GM21528 (cell line): Measurements from ENCODE around the gene ALOX5.
A peak's percentile ranks its signal among the peaks of the same experiment; 100 is the strongest.

Experiments used
- ATAC-seq: cut with Tn5 transposase; IDR thresholded peaks from one replicate; pipeline ENCODE4 v1.9.1; 2021; ENCODE audit warnings: mild to moderate bottlenecking, moderate library complexity; ENCODE audit not compliant: unreplicated experiment, low FRiP score

The ALOX5 gene

DNA sequence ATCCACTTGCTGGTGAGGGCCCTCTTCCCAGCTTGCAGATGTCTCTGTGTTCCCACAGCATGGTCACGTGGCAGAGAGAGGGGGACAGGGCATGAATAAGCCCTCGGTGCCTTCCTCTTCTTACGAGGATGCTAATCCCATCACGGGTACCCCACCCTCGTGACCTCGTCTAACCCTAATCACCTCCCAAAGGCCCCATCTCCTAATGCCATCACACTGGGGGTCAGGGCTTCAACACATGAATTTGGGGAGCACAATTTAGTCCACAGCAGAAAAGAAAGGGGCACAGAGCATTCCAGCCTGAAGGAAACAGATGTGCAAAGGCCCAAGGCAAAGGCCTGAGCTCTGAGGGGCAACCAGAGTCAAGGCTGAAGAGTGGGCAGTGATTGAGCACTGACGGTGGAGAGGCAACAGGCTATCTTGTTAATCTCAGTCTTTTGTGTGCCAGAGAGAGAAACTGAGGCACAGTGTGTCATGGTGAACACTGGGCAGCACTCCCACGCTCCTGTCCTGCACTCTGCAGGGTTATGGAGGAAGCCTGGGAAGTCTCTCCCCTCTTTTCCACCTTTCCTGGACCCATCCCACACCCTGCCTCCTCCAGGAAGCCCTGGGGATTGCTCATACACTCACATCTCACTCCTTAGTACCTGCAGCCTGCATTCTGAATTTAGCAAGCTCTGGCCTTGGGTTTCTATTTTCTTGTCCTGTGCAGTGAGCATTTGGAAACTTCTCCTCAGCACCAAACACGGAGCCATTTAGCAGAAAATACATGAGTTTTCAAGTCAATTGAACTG, 49.0 kb downstream of the ALOX5 start:
- ATAC-seq: no peak

DNA sequence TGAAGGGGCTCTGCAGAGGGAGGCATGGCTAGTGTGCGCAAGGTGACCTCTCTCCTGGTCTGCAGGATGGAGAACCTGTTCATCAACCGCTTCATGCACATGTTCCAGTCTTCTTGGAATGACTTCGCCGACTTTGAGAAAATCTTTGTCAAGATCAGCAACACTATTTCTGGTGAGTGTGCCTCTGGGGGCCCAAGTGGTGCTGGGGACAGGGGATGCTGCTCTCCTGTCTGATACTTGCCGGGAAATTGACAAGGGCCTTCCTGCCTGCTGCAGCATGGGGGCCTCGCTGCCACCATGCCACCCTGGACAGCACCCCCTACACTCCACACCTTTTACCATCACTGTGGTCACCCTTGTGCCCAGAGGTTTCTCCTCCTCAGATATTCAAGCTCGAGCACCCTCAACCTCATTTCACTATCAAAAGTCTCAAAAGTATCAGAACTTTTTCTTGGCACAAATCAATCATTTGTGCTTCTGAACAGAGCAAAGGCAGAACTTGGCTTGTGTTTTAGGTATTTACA, 50.0 kb downstream of the ALOX5 start:
- ATAC-seq: no peak

DNA sequence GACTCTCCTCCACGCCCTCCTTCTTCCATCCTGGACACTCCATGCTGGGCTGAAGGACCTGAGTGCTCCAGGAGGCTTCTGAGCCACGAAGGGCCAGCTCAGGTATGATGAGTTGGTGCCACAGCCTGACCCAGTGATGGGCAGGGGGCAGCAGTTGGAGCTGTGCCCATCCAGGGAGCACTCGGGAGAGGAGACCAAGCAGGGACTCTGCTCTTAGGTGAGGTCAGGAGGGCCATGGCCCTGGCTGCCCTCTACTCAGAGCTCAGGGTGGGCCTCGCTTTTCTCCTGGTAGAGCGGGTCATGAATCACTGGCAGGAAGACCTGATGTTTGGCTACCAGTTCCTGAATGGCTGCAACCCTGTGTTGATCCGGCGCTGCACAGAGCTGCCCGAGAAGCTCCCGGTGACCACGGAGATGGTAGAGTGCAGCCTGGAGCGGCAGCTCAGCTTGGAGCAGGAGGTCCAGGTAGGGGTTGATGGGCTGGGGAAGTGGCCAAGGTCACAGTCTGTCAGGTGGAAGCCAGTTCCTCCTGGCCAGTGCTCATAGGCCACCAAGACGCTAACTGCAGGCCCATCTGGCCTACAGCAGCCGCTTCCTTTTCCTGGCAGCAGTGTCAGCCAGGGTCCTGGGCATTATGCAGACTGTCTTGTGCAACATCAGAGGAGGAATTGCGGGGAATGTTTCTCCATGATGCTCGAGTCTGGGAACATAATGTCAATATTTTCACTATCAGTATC, 50.8 kb downstream of the ALOX5 start:
- ATAC-seq: no peak

DNA sequence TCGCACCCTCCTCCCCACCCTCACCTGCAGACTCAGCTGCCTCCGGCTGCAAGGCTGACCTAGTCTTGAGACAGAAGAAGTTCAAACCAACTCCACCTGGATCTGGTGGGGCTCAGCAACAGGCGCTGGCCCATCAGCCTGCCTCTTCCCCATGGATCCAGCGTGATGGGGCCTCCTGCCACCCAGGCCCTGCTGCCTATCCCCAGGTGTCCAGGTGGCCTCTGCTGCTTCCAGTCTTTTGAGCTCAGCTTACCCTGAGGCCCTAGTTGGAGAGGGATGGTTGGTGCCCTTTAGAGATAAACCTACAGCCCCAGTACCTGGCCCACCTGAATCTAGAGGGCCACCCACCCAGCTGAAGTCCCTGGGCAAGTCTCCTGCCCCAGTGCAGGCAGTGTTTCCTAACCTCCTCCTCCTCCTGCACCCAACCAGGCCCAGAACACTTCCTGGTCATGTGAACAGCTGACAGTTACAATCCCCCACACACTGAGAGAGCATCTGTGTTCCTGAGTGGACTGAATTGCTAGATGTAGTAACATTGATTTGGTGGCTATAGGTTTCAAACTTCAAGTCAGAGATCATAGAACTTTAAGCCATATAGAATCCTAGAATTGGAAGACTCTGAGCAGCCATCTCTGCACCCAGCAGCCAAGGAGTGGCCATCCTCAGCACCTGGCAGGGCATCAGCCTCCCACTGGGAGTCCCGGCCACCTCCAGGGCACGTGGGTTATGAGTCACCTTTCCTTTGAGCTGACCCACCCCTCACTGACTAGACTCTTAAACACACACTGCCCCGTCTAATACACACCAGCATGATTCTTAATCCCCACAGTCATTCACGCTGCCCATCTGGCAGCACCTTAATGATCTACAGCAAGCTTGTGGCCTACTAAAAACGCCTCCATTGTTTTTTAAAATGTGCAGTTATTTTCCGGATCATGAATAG, 51.9 kb downstream of the ALOX5 start:
- no peak for ATAC-seq

DNA sequence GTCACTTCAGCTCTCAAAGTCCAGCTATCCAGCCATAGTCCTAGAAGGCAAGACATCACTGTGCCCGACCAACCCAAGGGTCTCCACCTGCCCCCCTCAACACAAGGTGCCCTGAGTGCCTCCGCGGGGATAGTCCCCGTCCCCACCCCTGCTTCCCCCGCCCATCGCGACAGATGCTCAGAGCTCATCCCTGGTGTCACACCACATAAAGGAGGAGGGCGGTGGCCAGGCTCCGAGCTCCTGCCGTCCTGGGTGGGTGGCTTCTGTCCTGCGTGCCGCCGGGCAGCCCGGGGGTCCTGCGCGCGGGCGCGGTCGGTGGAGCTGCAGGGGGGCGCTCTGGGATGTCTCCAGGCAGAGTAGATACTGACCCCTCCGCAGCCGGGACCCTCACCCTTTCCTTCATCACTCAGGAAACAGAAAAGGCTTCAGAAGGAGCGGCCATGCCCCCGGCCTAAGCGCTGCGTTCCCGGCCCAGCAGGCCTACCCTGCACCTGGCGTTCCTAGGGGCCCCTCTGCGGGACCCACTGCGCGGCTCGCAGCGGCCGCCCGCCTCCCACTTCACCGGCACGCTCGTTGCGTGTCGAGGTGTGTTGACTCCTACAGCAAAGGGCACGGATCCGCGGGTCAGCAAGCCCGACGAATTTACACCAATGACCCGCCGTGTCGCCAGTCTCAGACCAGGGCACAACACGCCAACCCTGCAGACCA, 53.4 kb downstream of the ALOX5 start:
- no peak for ATAC-seq

DNA sequence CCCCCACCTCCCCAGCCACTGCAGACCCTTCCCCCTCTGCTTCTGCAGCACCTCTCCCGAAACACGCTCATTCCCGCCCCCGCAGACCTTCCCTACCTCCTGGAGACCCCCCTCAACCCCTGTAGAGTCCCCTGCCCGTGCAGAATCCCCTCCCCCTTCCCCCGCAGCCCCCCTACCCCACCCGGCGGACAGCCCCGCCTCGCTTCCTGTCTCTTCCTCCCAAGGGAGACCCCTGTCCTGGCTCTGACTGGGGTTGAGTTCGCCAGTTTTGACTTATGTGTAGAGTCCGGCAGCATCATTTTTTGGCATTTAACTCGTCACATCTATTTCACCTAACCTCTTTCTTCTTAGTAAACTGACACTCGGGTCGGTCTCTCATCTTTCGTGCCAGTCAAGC, 54.0 kb downstream of the ALOX5 start:
- ATAC-seq: no peak

DNA sequence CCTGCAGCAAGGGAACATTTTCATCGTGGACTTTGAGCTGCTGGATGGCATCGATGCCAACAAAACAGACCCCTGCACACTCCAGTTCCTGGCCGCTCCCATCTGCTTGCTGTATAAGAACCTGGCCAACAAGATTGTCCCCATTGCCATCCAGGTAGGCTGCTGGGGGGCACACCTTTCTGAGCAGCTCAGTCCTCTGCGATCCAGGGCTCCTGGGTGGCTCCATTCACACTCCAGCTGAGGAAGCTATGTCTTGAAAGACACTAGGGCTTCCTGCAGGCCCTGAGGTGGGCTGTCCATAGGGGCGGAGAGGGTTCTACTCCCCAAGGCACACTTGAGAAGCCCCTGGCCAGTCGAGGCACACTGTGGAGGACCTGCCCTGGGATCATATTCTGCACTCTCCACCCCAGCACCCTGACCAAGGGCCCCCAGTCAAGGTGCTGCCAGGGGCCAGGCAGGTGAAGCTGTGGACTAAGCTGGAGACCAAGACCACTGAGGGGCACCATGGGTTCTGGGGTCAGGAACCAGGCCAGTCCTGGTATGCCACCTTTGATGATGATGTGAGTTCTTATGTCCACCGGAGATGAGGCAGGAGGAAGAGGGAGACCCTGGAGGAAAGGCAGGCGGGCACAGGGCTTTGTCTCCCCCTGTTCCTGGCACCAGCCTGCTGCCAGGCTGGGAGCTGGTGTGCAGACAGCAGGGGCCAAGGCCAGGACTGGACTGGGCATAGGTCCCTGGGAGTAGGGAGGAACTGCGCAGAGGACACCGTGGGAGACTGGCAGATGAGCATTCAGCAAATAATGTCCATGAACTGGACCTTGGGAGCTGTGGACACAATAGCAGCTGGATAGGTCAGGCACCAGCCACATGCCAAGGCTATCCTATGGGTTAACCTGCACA, 54.8 kb downstream of the ALOX5 start:
- ATAC-seq: no peak

DNA sequence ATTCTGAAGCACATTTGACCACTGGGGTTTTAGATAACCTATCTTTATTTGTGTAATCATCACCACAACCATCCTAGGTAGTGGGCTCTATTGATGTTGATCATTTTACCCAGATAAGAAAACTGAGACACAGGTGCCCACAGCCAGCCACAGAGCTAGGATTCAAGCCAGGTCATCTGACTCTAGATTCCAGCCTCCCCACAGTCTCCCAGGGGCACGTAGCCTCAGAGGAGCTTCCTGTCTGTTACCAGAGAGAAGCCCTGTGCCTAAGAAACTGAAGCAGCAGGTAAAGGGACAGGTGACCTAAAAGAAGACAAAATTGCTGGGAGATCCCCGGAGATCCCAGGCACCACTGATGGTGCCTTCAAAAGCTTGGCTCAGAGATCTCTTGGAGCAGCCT, 55.8 kb downstream of the ALOX5 start:
- ATAC-seq: no peak

DNA sequence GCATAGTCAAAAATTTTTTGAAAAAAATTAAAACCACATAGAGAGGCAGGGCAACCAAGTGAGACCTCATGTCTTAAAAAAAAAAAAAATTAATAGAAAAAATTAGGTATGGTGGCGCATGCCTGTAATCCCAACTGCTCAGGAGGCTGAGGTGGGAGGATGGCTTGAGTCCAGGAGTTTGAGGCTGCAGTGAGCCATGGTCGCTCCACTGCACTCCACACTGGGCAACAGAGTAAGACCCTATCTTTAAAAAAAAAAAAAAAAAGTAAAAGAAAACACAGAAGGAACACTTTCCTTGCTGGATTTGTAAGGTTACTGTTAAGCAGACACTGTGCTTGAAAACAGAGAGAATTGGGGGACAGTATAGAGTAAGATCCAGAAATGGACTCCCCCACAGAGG, 58.1 kb downstream of the ALOX5 start:
- no peak for ATAC-seq

DNA sequence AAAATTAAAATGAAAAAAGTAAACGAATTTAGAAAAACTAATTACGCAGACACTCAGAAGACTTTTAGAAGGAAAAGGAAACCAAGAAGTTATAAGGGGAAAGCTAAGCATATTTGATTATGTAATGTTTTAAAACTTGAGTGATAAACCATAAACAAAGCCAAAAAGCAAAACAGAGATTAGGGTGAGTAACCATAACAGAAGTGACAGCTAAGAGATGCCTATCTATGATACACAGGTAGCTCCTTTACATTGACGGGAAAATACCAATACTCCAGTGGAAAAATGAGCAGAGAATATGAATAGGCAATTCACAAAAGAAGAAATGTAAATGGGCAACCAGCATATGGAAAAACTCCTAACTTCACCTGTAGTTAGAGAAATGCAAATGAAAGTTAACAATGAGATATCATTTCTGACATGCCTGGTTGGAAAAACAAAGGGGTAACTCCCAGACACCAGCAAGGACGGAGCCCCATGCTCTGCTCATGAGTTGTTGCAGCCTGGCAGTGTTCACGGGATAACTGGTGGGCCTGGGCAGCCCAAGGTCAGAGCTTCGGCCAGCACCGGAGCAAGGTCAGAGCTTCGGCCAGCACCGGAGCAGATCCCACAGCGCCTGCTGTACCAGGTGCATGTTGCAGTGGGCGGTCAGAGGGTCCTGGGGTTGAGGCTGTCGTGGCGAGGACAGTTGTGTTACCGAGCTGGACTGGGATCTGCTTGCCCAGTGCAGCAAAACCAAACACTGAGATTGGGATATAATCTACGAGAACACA, 58.9 kb downstream of the ALOX5 start:
- ATAC-seq: no peak

DNA sequence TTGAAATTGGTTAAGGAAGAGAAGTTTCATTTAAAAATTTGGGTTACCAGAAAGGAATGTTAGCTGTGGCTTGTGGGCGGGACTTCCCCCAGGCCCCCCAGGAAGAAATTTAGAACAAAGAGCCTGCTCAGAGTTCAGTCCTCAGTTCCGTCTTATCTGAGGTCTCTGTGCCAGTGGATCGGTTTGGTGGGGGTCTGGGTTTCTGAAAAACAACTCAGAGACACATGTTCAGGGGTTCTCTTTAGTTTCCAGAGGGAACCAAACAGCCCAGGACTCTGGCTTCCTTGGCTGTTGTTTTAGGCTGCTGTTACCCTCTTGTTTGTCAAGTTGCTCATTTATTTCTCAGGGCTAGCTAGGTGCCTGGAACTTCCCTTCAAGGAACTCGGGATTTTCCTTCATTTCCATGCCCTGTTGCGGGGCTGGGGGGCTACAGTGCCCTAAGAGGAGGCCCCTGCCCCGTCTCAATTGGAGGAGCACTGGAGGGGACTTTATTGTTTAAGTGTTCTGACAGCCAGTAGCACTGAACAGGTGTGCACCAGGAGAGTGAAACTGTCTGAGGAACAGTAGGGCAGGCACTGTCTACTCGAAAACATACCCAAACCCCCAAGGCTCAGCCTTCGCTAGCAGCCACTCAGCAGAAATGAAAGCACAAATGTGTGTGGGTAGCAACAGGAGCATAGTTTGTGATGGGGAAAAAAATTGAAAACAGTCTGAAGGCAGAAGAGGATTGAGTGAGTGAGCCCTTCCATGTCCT, 59.9 kb downstream of the ALOX5 start:
- ATAC-seq: peak; percentile 92

DNA sequence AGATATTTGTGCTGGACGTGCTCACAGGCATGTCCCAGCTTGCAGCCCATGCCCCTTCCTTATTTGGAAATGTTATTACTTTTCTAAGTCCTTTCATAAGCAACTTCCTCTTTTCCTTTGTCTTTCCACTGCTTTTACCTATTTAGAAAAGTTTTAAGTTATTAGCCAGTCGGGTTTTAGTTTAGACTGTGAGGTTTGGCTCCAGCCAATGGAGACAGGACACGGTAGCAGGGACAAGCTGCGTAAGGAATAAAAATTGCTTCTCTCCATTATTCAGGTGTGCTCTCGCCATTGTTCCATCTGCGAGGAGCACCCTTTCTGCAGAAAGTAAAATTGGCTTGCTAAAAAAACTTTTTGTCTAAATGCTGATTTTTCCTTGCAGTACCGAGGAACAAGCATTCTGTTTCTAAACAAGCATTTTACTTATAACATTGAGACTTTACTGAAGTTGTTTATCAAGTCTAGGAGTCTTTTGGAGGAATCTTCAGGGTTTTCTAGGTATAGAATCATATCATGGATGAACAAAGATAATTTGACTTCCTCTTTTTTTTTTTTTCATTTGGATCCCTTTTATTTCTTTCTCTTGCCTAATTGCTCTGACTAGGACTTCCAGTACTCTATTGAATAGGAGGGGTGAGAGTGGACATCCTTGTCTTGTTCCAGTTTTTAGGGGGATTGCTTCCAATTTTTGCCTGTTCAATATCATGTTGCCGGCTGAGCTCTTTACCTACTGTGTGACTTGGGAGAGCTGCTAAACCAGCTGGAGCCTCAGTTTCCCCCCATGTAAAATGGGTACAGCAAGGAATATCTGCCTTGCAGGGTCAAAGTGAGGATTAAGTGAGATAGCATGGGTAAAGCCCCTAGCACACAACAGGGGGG, 63.8 kb downstream of the ALOX5 start:
- ATAC-seq: no peak

DNA sequence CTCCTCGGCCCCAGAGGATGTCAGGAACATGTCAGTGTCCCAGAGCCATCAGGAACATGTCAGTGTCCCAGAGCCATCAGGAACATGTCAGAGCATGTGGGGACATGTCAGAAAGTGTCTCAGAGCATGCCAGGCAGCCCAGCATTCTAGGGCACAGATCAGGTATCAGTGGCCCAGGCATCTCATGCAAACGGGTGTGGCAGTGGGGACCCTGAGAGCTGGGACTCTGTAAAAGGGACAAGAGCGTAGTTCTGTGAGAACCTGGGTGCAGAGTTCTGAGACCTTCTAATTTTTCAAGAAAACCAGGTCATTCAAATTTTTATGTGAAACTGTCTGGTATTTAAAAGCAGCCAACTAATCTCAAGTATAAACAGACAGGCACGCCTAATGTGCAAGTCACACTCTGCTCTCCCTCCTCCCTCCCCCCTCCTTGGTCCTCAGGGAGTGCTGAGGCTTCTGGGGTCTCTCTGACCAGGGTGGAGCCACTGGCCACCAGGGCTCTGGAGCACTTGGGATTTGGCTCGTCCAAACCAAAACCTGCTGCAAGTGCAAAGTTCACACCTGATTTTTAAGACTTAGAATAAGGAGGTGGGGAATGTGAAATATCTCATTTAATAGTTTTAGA, 64.6 kb downstream of the ALOX5 start:
- no peak for ATAC-seq

DNA sequence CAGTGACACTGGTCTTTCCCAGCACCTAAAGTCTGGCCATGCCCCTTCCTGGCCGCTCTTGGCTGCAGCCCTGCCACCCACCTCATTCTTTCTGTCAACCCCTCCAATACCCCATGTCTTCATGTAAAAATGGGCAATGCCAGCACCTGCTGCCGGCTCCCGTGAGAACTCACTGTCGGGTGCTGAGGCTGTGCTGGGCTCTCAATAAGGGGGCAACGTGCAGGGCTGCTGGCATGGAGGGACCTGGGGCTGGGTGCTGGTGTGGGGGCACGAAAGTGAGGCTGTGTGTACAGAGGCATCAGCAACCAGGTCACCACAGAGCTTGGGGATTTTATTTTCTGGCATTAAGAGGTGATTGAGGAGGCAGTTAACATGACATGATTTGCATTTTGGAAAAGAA, 65.3 kb downstream of the ALOX5 start:
- no peak for ATAC-seq

DNA sequence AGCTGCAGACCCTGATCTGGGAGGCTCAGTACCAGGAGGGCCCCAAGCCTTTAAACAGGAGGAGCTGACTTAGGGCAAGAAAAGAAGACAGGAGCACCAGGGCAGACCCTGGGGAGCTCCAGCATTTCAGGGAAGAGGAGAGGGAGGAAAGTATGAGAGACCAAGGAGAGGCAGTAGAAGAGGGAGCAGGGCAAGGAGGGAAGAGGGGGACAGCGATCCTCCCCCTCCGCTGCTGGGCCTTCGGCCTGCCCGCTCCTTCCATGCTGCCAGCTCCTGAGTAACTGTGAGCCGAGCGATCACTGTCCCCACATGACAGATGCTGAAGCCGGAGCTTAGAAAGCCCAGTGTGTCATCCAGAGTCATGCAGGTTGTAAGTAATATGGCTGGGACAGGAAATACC, 65.9 kb downstream of the ALOX5 start:
- no peak for ATAC-seq

DNA sequence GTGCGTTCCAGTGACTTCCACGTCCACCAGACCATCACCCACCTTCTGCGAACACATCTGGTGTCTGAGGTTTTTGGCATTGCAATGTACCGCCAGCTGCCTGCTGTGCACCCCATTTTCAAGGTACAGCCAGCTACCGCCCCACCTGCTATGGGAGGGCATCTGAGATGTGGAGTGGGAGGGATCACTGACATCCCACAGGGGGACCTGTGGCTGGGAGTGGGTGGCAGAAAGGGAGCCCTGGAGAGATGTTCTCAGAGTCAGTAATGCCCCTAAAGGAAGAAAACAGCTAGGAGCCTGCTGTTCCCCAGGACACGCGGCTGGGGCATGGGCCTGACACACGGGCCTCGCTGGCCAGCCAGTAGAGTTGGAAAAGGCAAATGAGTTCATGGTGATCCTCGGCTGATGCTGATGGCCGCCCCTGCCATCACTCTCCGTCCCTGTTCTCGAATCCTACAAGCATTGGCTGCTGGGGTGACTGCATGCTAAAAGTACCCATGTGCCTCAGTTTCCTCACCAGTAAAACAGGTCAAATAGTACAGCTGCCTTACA, 66.6 kb downstream of the ALOX5 start:
- no peak for ATAC-seq
